Activated naive CD4-positive, alpha-beta T cell treated with anti-CD3 and anti-CD28 coated beads, Interleukin-2, amount 10 ng/mL, durations not matched to agents 7 days and 5 days (primary cell): Measurements from ENCODE around the gene POLR3A.

Experiments used
- CTCF ChIA-PET: fragments of 350-600 bp; sonication (Branson Sonifier 250); formaldehyde crosslinking; loops from one replicate; lab custom pipeline; 2021; ENCODE audit warnings: antibody characterized with exemption; lab: Charles Lee
- DNase-seq: peaks from one replicate; pipeline ENCODE4 v3.0.0-alpha.2; 2020
- H3K27ac Mint-ChIP-seq: one replicate; pipeline ENCODE4 v1.8.0; 2021; ENCODE audit warnings: mild to moderate bottlenecking, moderate library complexity, mixed read lengths
- H3K27me3 Mint-ChIP-seq: one replicate; pipeline ENCODE4 v1.8.0; 2021; ENCODE audit warnings: mild to moderate bottlenecking, mixed read lengths
- H3K36me3 Mint-ChIP-seq: one replicate; pipeline ENCODE4 v1.8.0; 2021; ENCODE audit warnings: mixed read lengths
- H3K4me1 Mint-ChIP-seq: one replicate; pipeline ENCODE4 v1.8.0; 2021; ENCODE audit warnings: mixed read lengths
- H3K4me3 Mint-ChIP-seq: one replicate; pipeline ENCODE4 v1.8.0; 2021; ENCODE audit warnings: mild to moderate bottlenecking, moderate library complexity, mixed read lengths
- H3K9me3 Mint-ChIP-seq: one replicate; pipeline ENCODE4 v1.8.0; 2021; ENCODE audit warnings: mixed read lengths

The POLR3A gene

DNA sequence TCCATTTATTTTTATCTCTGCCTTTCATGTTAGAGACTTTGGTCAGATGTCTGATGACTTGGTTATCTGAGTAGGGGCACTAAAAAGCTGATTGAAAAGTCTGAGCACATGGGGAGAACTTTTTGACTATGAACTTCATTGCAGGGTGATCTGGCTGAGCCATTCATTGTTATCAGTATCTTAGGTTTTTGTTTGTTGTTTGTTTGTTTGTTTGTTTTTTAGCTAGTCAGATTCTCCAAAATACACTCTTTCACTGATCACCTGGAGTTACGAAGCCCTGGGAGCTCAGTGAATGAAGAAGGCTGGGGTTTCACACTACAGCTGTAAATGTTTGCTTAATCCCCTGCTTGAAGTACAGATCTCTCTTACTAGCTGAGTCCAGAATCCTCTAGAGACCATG lies 74.2 kb downstream of the POLR3A start:
- Mint-ChIP-seq H3K9me3 (peaks cover 17% of the 10 kb centered on the region), H3K4me3 (no peak overlapping the region), H3K27me3 (peaks cover 8% of the 10 kb centered on the region), H3K36me3 (no peaks in the 10 kb centered on the region), H3K4me1 (no peaks in the 10 kb centered on the region), H3K27ac (no peak overlapping the region)
- CTCF ChIA-PET, result no interaction called here
- no peak for DNase-seq

DNA sequence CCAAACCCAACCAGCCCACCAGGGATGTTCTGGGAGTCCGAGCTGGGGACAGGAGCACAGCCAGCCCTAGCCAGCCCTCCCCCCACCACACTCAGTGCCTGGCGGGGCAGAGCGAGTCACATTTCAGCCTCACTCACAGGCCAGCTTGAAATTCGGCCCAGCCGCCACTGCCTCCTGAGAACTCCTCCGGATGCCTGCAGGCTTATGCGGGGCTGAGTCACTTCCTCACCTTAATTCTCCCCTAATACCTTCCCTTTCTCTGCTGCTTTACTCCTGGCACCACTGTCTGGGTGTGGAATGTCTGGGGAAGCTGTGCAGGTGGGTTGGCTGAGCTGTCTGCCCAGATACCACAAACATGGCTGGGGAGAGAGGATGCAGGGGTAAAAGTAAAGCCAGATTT lies 80.1 kb downstream of the POLR3A start:
- H3K27me3 Mint-ChIP-seq, result peaks cover 19% of the 10 kb centered on the region
- CTCF ChIA-PET, result no interaction called here
- H3K4me3 Mint-ChIP-seq, result no peak overlapping the region
- H3K27ac Mint-ChIP-seq, result no peak overlapping the region
- peaks cover 17% of the 10 kb centered on the region for H3K9me3 Mint-ChIP-seq
- H3K4me1 Mint-ChIP-seq, result no peaks in the 10 kb centered on the region
- DNase-seq, result no peak
- no peaks in the 10 kb centered on the region for H3K36me3 Mint-ChIP-seq

DNA sequence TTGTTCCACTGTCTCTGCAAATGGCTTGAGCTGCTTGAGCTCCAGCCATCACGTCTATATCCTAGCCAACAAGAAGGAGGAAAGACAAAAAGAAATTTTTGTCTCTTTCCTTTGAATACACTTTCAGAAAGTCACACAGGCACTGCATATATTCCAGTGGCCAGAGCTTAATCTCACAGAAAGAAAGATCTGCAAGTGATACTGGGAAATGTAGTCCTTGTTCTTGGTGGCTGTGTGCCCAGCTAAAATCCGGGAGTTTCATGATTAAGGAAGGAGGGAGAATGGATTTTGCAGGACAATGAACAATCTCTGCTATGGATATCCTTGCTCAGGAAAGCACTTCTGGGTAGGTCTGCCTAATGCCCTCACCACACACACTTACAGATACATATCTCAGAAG lies 83.2 kb downstream of the POLR3A start:
- Mint-ChIP-seq H3K27ac (no peak overlapping the region), H3K4me3 (no peak overlapping the region), H3K9me3 (peaks cover 9% of the 10 kb centered on the region), H3K36me3 (no peaks in the 10 kb centered on the region), H3K4me1 (no peaks in the 10 kb centered on the region), H3K27me3 (peaks cover 12% of the 10 kb centered on the region)
- CTCF ChIA-PET, result no interaction called here
- DNase-seq, result no peak

DNA sequence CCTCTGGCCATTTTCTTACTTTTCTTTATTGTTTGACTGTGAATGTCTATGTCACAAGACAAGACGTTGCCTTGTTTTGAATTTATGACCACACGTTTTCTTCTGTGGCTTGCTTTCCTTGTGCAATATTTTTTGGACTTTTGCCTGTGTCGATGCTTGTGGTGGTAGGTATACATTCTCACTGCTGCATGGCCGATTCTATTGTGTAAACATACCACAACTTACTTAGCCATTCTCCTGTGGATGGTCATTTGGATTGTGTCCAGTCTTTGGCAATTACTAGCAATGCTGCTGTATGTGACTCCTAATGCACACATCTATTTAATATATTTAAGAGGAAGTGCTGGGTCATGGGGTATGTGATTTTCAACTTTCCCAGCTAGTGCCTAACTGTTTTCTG lies 84.8 kb downstream of the POLR3A start:
- Mint-ChIP-seq H3K36me3 (no peaks in the 10 kb centered on the region), H3K4me3 (no peak overlapping the region), H3K27me3 (peaks cover 17% of the 10 kb centered on the region), H3K9me3 (no peaks in the 10 kb centered on the region), H3K4me1 (no peaks in the 10 kb centered on the region), H3K27ac (no peak overlapping the region)
- no peak for DNase-seq
- CTCF ChIA-PET, result no interaction called here

DNA sequence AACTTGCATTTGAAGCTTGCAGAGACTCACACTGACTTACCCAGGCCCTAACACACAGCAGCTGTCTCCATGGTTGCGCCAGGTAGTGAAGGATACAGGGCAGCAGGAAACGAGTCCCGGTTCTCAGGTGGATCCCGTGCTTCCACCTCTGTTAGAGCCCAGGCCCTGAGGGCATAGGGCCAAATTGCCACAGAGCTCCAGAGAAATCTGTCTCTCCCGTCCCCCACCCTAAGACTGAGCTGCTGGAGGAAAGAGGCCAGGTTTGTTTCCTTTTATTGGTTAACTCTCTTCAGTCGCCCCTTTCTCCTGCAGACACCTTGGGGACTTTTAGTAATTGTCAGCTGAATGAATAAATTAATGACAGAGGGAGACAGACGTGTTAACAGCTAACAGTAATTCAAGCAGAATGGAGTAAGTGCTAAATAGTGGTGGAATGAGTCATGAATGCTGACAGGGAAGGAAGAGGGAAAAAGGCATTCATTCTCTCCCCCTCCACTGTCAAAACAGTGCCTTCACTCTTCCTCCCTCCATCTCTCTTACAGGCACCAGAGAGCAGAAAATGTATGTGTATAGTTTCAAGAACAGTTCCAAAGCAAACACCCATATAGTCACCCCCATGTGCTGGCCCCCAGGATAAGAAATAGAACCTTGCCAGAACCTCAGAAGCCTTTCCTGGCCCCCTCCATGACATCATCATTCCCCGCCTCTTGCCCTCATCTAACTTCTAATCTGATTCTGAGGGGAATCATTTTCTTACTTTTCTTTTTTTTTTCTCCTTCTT lies 86.0 kb downstream of the POLR3A start:
- no peak for DNase-seq
- H3K27me3 Mint-ChIP-seq, result peaks cover 18% of the 10 kb centered on the region
- H3K9me3 Mint-ChIP-seq, result no peaks in the 10 kb centered on the region
- H3K4me1 Mint-ChIP-seq, result no peaks in the 10 kb centered on the region
- no peak overlapping the region for H3K27ac Mint-ChIP-seq
- CTCF ChIA-PET, result no interaction called here
- no peaks in the 10 kb centered on the region for H3K36me3 Mint-ChIP-seq
- no peak overlapping the region for H3K4me3 Mint-ChIP-seq

DNA sequence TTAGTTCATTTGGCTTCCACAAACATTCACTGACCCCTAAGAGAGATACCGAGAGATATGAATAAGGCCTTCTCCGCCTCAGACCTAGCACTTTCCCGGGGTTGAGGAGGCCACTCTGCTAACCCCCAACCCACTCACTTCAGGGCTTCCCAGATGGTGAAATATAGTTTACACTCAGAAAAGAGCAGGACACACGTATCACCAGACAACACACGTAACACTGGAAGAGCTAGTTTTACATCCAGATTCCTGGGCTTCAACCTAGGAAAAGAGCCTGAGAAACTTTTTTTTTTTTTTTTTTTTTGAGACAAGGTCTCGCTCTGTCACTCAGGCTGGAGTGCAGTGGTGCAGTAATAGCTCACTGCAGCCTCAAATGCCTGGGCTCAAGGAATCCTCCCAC lies 87.5 kb downstream of the POLR3A start:
- DNase-seq, result no peak
- peaks cover 22% of the 10 kb centered on the region for H3K27me3 Mint-ChIP-seq
- H3K9me3 Mint-ChIP-seq, result no peaks in the 10 kb centered on the region
- no peaks in the 10 kb centered on the region for H3K4me1 Mint-ChIP-seq
- CTCF ChIA-PET, result no interaction called here
- no peaks in the 10 kb centered on the region for H3K36me3 Mint-ChIP-seq
- H3K4me3 Mint-ChIP-seq, result no peak overlapping the region
- H3K27ac Mint-ChIP-seq, result no peak overlapping the region

DNA sequence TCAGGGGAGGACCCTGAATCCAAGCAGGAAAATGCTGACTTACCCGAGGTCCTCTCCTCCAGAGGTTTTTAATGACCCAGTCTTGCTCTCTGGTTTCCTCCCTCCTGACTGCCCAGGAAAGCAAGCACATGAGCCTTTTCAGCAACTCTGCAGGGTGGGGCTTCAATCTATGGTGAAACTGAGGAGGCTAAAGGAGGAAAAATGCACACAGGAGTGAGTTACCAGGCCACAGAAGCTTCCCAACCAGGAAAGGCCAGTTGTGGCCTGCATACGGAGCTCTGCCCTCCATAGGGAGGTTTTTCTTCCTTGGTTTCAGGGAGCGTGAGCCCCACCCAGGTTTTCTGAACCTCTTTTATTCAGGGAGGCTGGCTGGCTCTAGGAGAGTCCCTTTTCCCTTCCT lies 88.7 kb downstream of the POLR3A start:
- peaks cover 24% of the 10 kb centered on the region for H3K27me3 Mint-ChIP-seq
- no peak overlapping the region for H3K27ac Mint-ChIP-seq
- no peaks in the 10 kb centered on the region for H3K9me3 Mint-ChIP-seq
- CTCF ChIA-PET, result no interaction called here
- no peaks in the 10 kb centered on the region for H3K4me1 Mint-ChIP-seq
- no peaks in the 10 kb centered on the region for H3K36me3 Mint-ChIP-seq
- DNase-seq, result no peak
- H3K4me3 Mint-ChIP-seq, result no peak overlapping the region

DNA sequence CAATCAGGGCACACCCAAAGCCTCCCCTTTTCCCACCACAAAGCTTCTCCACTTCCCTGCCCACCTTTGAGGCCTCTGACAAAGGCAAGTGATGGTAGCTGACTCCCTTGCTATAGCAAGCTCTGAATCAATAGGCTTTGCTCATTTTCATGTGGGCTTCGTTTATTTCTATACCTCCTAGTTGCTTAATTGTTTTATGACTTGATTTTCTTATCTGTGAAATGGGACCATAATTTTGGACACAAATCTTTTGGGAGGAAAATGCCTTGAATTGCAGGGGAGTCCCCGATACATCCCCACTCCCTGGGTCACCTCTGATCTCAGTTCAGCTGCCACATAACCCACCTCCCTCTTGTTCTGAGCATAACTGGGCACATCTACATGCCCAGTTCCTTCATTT lies 89.1 kb downstream of the POLR3A start:
- CTCF ChIA-PET, result no interaction called here

DNA sequence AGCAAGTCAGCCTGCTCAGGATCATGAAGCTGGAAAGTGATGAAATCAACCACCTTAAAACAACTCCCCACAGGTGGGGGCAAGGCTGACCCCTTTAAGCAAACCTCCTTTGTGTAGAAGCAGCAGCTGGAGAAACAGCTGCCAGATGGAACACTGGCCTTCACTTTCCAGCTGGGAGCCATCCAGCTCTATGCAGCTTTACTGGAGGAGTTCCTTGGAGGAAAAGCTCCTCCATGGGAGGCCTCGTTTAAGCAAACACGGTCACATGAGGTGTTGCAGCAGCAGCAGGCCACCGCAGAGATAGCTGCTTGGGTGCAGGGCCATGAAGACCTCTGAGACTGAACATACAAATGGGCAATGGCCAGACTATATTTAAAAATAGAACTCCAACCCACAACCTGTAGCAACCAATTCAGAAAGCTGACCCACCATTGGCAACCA lies 89.7 kb downstream of the POLR3A start:
- Mint-ChIP-seq H3K27ac (no peak overlapping the region), H3K4me1 (no peaks in the 10 kb centered on the region)
- CTCF ChIA-PET, result no interaction called here

More for the DNA sequence above, 89.1 kb downstream of the POLR3A start:
- no peaks in the 10 kb centered on the region for H3K36me3 Mint-ChIP-seq
- peaks cover 26% of the 10 kb centered on the region for H3K27me3 Mint-ChIP-seq
- no peak overlapping the region for H3K27ac Mint-ChIP-seq
- no peaks in the 10 kb centered on the region for H3K4me1 Mint-ChIP-seq
- H3K4me3 Mint-ChIP-seq, result no peak overlapping the region
- DNase-seq, result no peak
- no peaks in the 10 kb centered on the region for H3K9me3 Mint-ChIP-seq

DNA sequence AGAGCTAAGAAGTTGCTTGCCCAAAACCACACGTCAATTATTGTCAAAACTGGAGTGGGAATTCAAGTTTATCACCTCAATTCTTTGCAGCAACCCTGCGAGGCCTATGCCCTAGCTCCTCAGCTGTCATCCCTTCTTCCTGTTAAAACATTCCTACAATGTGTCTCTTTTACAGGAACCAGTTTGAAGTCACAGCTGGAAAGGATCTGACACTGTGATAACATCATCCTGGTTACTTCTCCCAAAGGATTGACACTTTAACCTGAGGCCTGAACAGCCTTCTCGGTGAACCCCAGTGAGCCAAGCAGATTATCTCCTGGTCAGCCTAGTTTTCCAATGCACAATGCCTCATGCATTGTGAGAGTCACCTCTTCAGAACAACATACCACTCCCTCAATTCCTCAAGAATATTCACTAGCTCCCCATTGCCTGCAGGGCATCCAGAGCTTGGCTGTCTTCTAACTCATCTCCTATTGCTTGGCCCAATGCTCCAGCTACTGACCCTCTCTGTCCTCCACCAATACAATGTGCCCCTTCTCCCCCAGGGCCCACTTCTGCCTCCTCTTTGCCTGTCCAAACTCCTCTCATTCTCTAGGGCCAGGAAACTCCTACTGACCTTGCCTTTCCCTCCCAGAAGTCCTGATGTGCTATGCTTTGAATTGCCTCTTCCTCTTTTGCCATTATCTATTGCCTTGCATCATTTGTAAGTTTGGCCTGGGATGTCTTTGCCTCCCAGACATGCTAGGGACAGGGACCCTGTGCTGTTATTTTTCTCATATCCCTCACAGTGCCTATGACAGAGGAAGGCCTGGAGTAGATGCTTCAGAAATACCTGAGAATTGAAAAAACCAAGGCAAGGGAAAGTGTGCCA lies 92.4 kb downstream of the POLR3A start:
- peaks cover 35% of the 10 kb centered on the region for H3K27me3 Mint-ChIP-seq
- no peaks in the 10 kb centered on the region for H3K4me1 Mint-ChIP-seq

More for the DNA sequence above, 89.7 kb downstream of the POLR3A start:
- no peak for DNase-seq
- no peaks in the 10 kb centered on the region for H3K9me3 Mint-ChIP-seq
- no peaks in the 10 kb centered on the region for H3K36me3 Mint-ChIP-seq
- peaks cover 26% of the 10 kb centered on the region for H3K27me3 Mint-ChIP-seq
- H3K4me3 Mint-ChIP-seq, result no peak overlapping the region

DNA sequence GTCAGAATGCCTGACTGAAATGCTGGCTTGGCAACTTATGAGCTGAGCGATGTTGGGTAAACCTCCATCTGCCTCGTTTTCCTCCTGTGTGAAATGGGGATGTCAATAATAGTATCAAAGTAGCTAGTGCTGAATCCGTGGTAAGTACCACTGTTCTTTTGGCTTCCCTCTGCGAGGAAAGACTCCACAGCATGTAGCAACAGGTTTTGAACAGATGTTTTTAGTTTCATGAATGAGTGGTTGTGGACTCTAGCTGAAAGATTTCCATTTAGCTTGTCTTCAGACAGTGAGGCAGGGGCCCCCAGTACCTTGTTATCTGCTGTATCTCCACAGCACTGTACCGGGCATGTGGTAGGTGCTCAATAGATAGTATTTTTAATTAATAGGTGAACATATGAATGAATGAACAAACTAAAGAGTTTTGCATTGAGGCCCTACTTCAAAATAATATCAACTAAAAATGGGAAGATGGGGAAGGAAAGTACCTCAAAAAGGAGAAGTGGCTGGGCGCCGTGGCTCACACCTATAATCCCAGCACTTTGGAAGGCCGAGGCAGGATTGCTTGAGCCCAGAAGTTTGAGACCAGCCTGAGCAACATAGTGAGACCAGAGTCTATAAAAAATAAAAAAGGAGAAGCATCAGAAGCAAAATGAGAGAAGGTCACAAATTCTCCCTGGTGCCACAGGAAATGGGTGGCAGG lies 97.1 kb downstream of the POLR3A start:
- H3K27me3 Mint-ChIP-seq, result peaks cover 53% of the 10 kb centered on the region
- H3K4me3 Mint-ChIP-seq, result no peak overlapping the region
- no peak overlapping the region for H3K27ac Mint-ChIP-seq
- H3K4me1 Mint-ChIP-seq, result peaks cover 7% of the 10 kb centered on the region
- H3K36me3 Mint-ChIP-seq, result no peaks in the 10 kb centered on the region
- CTCF ChIA-PET, result no interaction called here
- no peaks in the 10 kb centered on the region for H3K9me3 Mint-ChIP-seq
- no peak for DNase-seq

More for the DNA sequence above, 92.4 kb downstream of the POLR3A start:
- no peak overlapping the region for H3K27ac Mint-ChIP-seq
- CTCF ChIA-PET, result no interaction called here
- DNase-seq, result no peak
- no peaks in the 10 kb centered on the region for H3K9me3 Mint-ChIP-seq
- no peaks in the 10 kb centered on the region for H3K36me3 Mint-ChIP-seq
- no peak overlapping the region for H3K4me3 Mint-ChIP-seq

DNA sequence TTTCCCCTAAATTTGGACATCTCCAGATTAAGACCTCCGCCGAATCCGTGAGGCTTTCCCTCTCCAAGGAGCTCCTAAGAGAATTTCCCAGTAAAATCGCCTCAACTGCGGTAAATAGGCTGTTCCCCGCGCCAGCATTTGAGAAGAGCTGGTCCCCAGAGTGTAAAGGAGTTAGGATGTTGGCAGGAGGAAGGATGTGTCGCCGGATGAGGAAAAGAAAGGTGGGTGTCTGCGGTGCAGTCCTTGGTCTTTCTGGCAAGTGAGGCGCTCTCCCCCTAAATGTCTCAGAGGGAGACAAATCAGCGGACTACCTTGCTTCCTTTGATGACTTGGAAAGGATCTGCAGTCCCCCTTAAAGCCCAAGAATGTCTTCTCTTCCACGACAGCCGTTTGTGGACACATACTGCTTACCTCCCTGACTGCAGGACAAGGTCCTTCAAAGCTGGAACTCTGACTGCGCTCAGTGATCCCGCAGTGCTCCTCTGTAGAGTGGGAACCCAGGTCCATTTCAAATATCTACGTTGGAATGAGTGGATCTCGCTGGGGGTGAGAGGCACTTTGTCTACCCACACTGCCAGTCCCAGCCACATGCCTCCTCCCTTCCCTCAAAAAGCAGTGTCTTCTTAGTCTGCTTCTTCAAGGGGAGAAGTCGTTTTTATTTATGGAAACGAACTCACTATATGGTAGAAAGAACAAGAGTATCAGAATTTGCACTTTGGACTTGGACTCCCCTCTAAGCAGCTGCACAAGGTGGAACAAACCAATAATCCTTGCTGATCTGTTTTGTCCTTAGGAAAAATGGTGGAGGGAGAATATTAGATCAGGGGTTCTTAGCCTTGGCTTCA lies 101.7 kb downstream of the POLR3A start:
- Mint-ChIP-seq H3K36me3 (no peaks in the 10 kb centered on the region), H3K27me3 (peaks cover 82% of the 10 kb centered on the region), H3K9me3 (no peaks in the 10 kb centered on the region), H3K4me1 (peaks cover 13% of the 10 kb centered on the region), H3K27ac (no peak overlapping the region), H3K4me3 (peak overlapping the region; percentile 70)
- no peak for DNase-seq
- CTCF ChIA-PET, result interaction anchor here (1.1 kb wide), 2 partner anchors 10 to 47 kb away, joined by 3 to 4 read pairs; no protein-coding TSS in a partner anchor

DNA sequence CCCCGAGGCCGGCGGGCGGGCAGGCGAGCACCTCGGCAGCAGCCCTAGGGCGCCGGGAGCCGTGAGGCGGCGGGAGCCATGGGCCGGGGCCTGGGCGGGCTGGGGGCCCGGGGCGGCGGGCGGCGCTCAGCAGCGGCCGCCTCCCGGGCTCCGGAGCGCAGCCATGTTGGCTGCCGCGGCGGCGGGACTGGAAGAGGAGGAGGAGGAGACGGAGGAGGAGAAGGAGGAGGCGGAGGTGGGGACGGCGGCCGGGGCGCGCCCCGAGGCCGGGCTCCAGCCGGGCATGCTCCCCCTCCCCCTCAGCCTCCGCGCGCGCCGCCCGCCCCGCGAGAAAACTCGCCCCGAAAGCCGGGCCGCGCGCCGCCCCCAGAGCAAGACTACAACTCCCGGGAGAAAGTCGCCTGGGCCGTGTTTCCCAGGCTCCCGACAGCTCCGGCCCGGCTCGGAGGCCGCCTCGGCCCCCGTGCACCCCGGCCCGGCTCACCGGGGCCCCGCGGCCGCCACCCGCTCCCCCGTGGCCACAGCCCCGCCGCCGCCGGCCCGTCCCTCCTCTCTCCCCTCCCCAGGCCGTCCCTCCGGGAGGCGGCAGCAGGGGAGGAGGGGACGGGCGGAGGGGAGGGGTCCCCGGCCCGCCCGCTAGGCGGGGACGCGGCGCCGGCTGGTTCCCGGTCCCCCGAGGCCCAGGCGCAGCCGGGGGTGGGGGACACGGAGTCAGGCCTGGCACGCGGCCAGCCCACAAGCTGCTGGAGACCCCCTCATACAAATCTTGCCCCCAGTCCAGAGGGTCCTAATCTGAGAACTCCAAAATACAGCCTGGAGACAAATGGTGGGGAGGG lies 102.5 kb downstream of the POLR3A start, which contains the start of gene DLG5:
Gene DLG5, minus strand, starts transcription at position 190 of the 836 bp plus-strand sequence. CDS start 235 bp downstream, outside the sequence.
- DNase-seq, result peak; percentile 55
- Mint-ChIP-seq H3K27me3 (peaks cover 84% of the 10 kb centered on the region), H3K4me1 (peaks cover 13% of the 10 kb centered on the region), H3K9me3 (no peaks in the 10 kb centered on the region), H3K36me3 (no peaks in the 10 kb centered on the region), H3K27ac (no peak within 1 kb of the TSS), H3K4me3 (peak within 1 kb of the TSS; percentile 70)
- CTCF ChIA-PET, result interaction anchor here (0.6 kb wide), 1 partner anchor 103 kb away, joined by 3 read pairs; no protein-coding TSS in a partner anchor
